GM18526 (cell line): Measurements from ENCODE around the gene CDK5RAP2.

Source experiments
- POLR2A ChIP-seq: IDR thresholded peaks from 3 replicates; pipeline ENCODE4 v1.6.1; 2011; ENCODE audit not compliant: insufficient read length; ENCODE audit errors: extremely low read depth

Gene CDK5RAP2

GRCh38 chr9:120562861-120563443 is 17.0 kb downstream of the CDK5RAP2 start:
- no peak for TF ChIP-seq POLR2A

- TF ChIP-seq POLR2A, result no peak
Observed at GRCh38 chr9:120561709-120562108, 18.3 kb downstream of the CDK5RAP2 start.

DNA sequence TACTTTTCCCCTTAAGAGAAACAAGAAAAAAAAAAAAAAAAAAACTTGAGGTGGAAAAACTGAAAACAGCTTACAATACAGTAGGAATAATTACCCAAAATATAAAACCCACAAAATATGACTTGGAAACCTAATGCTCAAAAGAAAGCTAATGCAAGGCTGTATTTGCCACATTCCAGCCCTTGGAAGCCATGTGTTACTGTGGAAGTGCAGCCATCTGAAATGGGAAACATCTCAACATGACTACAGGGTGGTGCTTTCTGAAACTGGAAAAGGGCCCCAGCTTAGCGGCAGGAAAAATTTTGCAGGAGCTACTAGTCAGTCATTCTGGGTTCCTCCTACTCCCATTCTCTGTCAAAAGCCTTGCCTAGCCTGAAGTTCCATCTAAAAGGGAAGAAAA is 20.4 kb downstream of the CDK5RAP2 start:
- no peak for TF ChIP-seq POLR2A

DNA sequence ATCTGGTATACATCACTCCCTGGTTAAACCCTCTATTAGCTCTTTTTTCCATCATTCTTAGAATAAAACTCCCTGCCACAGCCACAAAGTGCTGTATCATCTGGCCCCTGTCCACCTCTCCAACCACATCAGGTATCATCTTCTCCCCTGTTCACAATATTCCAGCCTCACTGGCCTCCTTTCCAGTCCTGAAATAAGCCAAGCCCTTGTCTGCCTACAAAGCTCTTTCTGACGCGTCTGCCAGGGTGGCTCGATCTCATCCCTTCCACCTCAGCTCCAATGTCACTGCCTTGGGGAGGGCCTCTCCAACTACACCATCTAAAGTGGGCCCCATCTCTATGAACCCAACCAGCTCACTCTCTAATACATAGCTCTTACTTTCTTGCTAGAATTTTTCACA is 21.5 kb downstream of the CDK5RAP2 start:
- no peak for TF ChIP-seq POLR2A

DNA sequence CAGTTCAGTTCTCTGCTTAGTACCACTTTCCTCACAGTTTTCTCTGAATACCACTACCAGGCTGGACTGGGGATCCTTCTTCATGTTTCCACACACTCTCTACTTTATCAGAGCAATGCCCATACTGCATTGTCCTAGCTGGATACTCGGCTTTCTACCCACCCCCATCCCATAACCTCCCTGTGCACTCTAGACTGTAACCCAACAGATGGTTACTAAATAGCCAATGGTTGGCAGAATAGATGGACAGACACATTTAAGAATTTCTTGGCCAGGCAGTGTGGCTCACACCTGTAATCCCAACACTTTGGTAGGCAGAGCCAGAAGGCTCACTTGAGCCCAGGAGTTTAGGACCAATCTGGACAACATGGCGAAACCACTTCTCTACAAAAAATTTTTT is 22.8 kb downstream of the CDK5RAP2 start:
- TF ChIP-seq POLR2A, result no peak

GRCh38 chr9:120556775-120557174 is 23.2 kb downstream of the CDK5RAP2 start:
- no peak for TF ChIP-seq POLR2A

DNA sequence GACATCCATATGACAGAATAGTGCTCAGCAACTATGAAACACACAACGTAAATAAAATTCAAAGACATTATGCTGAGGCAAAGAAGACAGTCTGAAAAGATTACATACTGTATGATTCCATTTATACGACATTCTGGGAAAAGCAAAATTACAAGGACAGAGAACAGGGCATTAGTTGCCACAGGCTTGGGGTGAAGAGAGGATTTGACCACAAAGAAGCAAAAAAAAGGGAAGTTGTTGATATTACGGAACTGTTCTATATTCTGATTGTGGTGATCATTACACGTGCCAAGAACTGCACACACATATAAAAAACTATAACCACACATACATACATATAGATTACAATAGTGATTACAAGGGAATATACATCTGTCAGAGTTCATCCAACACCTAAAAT is 24.1 kb downstream of the CDK5RAP2 start:
- TF ChIP-seq POLR2A, result no peak

GRCh38 chr9:120545701-120546550 is 34.0 kb downstream of the CDK5RAP2 start:
- TF ChIP-seq POLR2A, result no peak

- no peak for TF ChIP-seq POLR2A
Observed at GRCh38 chr9:120544441-120544840, 35.5 kb downstream of the CDK5RAP2 start.

GRCh38 chr9:120542701-120543490 is 37.1 kb downstream of the CDK5RAP2 start:
- no peak for TF ChIP-seq POLR2A

- TF ChIP-seq POLR2A, result no peak
Observed at GRCh38 chr9:120541921-120542320, 38.0 kb downstream of the CDK5RAP2 start.

- no peak for TF ChIP-seq POLR2A
Observed at GRCh38 chr9:120539951-120540350, 40.0 kb downstream of the CDK5RAP2 start.

DNA sequence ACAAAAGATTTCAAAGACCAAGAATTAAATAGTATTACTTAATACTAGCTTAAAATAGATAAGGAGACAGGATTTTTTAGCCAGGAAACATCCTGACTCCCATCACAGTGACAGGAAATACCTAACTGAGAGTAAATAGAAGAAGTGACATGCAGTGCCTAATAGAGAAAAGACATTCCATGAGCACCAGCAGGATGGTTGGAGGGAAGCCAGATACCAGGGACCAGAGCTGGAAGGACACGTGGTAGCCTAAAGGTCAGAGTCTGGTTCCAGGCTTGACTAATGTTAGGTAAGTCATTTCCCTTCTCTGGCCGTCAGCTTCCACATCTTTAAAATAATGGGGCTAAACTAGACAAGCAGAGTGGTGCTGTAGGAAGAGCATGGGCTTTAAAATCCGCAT is 41.6 kb downstream of the CDK5RAP2 start:
- no peak for TF ChIP-seq POLR2A

DNA sequence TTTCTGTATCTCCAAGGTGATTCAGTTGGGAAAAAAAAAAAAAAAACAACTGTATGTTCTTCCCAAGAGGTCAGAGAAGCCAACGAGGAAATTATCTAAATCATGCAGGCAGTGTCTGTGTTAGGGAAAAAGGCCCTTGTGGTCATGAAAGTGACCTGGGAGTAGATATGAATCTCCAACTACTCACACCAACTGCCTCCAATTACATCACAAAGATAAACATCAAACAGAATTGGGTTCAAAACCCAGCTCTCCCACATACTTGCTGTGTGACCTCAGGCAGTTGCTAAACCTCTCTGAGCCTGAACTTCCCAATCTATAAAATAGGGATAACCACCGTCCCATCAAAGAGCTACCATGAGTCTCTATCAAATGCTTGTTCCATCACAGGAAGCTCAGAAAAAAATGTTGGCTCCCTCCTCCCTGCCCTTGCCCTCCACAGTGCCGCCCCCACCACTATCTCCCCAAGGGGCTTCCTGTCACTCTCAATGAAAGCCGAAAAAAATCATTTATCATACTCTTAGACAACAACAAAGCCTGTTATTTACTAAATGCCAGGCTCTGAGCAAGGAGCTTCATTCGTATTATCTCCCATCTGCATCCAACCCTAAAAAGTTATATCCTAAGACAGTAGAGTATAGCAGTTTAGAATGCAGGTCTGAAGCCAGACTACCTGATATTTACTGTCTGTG is 42.9 kb downstream of the CDK5RAP2 start:
- no peak for TF ChIP-seq POLR2A

DNA sequence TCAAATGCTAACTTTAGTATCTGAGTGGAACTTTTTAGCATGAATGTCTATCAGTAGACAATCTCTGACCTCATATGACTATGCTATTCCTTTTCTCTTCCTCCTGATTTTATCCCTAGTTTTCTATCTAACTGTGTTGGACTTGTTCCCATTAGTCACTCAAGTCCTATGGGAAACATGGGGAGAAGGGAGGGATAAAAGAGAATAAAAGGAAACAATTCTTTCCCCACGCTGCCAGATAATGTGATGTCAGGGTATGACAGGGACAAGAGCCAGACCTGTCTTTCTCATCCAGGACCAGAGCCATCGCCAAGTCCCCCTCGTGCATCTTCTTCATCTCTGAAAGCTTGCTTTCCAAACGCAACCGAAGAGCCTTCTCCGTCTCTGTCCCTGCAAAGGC is 43.9 kb downstream of the CDK5RAP2 start:
- TF ChIP-seq POLR2A, result no peak
